Fibroblast of mammary gland (primary cell): ENCODE measurements around the gene PLA2G4F.

Source experiments
- DNase-seq: peaks from one replicate; pipeline ENCODE4 v3.0.0-alpha.2; 2010; ENCODE audit warnings: low read depth
- H3K4me3 ChIP-seq: 2 replicates; pipeline ENCODE4 v1.5.1; 2011; ENCODE audit warnings: low read depth, mild to moderate bottlenecking, low read length, moderate library complexity; ENCODE audit not compliant: control insufficient read depth
- TF ChIP-seq, protein P1 (sequence below): conservative IDR thresholded peaks from 2 replicates; pipeline ENCODE4 v1.5.1; 2011; ENCODE audit warnings: low read depth, low read length, inconsistent platforms; ENCODE audit not compliant: control insufficient read depth, insufficient read depth

Gene PLA2G4F, protein sequence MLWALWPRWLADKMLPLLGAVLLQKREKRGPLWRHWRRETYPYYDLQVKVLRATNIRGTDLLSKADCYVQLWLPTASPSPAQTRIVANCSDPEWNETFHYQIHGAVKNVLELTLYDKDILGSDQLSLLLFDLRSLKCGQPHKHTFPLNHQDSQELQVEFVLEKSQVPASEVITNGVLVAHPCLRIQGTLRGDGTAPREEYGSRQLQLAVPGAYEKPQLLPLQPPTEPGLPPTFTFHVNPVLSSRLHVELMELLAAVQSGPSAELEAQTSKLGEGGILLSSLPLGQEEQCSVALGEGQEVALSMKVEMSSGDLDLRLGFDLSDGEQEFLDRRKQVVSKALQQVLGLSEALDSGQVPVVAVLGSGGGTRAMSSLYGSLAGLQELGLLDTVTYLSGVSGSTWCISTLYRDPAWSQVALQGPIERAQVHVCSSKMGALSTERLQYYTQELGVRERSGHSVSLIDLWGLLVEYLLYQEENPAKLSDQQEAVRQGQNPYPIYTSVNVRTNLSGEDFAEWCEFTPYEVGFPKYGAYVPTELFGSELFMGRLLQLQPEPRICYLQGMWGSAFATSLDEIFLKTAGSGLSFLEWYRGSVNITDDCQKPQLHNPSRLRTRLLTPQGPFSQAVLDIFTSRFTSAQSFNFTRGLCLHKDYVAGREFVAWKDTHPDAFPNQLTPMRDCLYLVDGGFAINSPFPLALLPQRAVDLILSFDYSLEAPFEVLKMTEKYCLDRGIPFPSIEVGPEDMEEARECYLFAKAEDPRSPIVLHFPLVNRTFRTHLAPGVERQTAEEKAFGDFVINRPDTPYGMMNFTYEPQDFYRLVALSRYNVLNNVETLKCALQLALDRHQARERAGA

DNA sequence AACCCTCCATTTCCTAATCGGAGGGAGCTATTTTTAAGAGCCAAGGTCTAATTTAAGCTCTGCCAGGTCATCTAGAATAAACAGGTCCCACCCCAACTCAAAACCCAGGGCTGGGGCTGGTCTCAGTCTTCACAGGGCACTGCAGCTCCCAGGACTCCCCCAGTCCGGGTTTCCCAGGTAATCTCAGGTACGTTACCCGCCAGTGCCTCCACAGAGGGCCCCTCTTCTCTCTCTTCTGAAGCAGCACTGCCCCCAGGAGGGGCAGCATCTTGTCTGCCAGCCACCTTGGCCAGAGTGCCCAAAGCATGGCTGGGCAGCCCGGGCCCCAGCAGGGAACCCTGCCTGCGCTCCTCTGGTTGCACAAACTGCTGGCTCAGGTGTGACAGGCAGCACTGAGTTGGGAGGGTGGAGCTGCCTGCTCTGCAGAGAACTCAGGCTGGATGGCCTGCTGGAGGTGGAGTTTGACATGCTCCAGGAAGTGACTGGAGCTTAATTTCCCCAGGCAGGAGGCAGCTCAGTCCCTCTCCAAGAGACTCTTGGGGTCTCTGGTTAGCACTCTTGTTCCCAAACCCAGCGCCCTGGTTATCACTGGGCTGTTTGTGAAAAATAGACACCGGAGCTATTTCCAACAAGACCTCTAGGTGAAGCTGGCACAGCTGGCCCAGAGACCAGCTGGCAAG lies at the start of gene PLA2G4F:
PLA2G4F (minus strand) TSS at position 394 of the 680 bp plus-strand sequence; CDS start at position 307, 87 bp downstream.
- TF ChIP-seq, protein P1, sequence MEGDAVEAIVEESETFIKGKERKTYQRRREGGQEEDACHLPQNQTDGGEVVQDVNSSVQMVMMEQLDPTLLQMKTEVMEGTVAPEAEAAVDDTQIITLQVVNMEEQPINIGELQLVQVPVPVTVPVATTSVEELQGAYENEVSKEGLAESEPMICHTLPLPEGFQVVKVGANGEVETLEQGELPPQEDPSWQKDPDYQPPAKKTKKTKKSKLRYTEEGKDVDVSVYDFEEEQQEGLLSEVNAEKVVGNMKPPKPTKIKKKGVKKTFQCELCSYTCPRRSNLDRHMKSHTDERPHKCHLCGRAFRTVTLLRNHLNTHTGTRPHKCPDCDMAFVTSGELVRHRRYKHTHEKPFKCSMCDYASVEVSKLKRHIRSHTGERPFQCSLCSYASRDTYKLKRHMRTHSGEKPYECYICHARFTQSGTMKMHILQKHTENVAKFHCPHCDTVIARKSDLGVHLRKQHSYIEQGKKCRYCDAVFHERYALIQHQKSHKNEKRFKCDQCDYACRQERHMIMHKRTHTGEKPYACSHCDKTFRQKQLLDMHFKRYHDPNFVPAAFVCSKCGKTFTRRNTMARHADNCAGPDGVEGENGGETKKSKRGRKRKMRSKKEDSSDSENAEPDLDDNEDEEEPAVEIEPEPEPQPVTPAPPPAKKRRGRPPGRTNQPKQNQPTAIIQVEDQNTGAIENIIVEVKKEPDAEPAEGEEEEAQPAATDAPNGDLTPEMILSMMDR = no peak
- DNase-seq = no peak
- no peak within 1 kb of the TSS for H3K4me3 ChIP-seq

DNA sequence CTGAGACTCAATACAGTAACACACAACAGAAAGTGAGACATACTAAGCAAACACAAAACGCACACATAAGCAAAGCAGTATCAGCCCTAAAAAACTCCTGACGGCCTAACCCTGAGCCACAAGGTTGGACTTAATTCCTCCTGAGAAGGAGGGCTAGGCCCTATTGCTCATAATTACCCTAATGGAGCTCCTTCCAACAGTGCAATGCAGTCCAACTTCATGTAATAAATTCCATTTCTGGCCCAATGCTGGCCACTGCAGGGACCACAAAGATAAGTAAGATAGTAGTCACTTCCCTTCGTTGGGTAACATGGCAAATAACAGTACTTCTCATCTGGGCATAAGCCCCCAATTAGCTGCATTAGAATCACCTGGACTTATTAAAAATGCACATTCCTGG lies 47.5 kb upstream of the PLA2G4F start:
- peak; percentile 67 for DNase-seq
- H3K4me3 ChIP-seq = no peak overlapping the region
- TF ChIP-seq, protein P1 = no peak

DNA sequence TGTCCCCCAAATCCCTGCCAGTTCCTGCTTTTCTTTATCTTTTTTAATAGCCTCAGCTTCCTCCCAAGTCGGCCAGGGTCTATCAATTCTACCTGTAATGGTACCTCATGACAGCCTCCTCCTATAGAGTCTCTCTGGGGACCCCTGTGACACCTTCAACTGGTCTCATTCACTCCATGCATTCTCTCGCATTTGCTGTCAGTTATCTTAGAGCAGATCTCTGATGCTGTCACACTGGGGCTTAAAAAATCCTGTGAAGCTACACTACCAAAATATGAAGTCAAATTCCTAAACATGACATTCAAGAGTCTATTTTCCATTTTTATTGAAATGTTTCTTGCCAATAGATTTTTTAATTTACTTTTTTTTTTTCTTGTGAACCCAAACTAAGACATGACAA lies 46.2 kb upstream of the PLA2G4F start:
- H3K4me3 ChIP-seq = no peak overlapping the region
- DNase-seq = no peak
- TF ChIP-seq, protein P1 = no peak

DNA sequence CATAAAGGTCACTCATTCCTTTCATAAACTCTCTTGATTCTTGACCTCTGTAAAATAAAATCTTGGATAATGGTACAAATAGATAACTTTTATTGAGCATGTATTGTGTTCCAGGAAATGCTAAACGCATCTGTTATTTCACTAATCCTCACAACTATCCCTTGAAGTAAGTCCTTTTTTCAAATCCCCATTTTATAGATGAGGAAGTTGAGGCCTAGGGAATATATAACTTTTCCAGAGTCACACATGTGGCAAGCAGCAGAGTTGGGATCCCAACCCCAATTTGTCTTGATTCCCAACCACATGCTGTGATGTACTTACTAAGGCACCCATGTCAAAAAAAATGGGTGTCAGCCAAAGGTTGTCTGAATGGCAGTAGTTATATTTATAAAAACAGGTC lies 45.4 kb upstream of the PLA2G4F start:
- no peak overlapping the region for H3K4me3 ChIP-seq
- no peak for DNase-seq
- TF ChIP-seq, protein P1 = no peak

DNA sequence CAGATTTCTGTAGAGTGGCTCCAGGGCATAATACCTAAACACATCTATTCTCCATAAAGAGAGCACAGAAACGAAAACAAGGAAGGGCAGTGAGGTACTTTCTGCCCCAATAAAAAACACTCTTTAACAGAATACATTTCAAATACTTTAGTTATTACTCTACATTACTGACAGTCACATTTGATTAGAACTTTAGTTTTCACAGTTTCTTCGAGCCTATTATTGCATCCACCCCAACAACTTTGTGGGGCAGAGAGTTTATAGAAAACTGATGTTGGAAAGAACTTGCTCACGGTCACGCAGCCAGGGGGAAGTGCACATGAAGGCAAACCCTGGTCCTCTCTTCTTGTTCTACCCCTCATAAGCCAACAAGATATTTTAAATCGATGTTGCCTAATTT lies 42.7 kb upstream of the PLA2G4F start:
- no peak overlapping the region for H3K4me3 ChIP-seq
- DNase-seq = no peak
- TF ChIP-seq, protein P1 = no peak

DNA sequence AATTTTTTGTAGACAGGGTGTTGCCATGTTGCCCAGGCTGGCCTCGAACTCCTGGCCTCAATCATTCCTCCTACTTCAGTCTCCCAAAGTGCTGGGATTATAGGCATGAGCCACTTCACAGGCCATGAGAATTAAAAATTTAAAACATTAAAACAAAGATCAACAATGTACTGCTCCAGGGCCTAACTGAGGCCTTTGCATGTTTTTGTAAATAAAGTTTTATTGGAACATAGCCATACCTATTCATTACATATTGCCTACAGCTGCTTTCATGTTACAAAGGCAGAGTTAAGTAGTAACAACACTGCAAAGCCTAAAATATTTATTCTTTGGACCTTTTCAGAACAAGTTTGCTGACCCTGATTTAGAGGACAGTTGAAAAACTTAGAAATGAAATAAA lies 42.1 kb upstream of the PLA2G4F start:
- TF ChIP-seq, protein P1 = no peak
- no peak for DNase-seq
- no peak overlapping the region for H3K4me3 ChIP-seq
